ENCODE measurements around the gene HBG1. TPM values are rescaled to one million over a fixed set of nuclear protein-coding genes. Genes with fewer than 3 reads are reported as not detected.

Gene HBG1
- total RNA-seq, 1 experiment from 2014 or later, result 2.3 TPM

DNA sequence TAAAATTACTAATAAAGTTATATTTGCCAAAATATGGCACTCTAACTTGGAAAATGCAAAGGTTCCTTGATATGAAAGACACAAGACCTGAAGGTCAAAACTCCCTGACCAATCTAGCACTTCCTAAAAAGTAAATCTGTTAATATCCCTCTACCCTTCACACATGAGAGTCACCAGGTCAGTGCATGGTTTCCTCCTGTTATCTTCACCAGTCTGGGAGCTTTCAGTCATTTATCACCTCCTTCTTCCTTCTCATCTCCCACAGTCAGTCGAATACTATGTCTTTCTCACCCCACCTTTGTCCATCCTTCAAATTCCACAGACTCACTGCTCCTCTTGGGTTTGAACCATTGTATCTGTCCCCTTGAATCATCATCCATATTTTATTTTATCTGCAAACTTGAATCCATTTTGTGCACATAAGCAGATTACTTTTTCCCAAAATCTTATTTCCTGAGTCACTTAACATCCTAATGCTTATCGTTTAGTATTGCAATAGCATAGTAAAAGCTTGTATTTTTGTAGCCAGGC is 17.4 kb upstream of the HBG1 start:
- Histone ChIP-seq H3K27ac (ENCODE audit: low read length) (no peak overlapping the region), H3K4me3 (ENCODE audit: low read depth in 2 of 2, low read length in 2 of 2) (no peak overlapping the region), H3K9me3 (ENCODE audit: control insufficient read depth, insufficient read depth, low read depth, low read length) (no peaks in the 10 kb centered on the region), H3K27me3 (ENCODE audit: control insufficient read depth, insufficient read depth, low read length) (no peaks in the 10 kb centered on the region; the same call in 1 of the 2 replicates), H3K36me3 (ENCODE audit: control insufficient read depth, insufficient read depth, low read length) (no peaks in the 10 kb centered on the region), H3K4me1 (ENCODE audit: control insufficient read depth, insufficient read depth, low read length) (no peaks in the 10 kb centered on the region)
- BruUV-seq (replicated peaks), result no TSS peak
- intact Hi-C loops (cut with micrococcal nuclease; ENCODE audit: unreplicated experiment), result no loop called here
- ATAC-seq (no peak), DNase-seq (ENCODE audit: low read depth, low spot score) (no peak)
- ChIA-PET CTCF (interaction anchor here (0.6 kb wide), 1 partner anchor 10 kb away, joined by 4 read pairs; no protein-coding TSS in a partner anchor), POLR2A (no interaction called here)
- TF ChIP-seq, protein P1, sequence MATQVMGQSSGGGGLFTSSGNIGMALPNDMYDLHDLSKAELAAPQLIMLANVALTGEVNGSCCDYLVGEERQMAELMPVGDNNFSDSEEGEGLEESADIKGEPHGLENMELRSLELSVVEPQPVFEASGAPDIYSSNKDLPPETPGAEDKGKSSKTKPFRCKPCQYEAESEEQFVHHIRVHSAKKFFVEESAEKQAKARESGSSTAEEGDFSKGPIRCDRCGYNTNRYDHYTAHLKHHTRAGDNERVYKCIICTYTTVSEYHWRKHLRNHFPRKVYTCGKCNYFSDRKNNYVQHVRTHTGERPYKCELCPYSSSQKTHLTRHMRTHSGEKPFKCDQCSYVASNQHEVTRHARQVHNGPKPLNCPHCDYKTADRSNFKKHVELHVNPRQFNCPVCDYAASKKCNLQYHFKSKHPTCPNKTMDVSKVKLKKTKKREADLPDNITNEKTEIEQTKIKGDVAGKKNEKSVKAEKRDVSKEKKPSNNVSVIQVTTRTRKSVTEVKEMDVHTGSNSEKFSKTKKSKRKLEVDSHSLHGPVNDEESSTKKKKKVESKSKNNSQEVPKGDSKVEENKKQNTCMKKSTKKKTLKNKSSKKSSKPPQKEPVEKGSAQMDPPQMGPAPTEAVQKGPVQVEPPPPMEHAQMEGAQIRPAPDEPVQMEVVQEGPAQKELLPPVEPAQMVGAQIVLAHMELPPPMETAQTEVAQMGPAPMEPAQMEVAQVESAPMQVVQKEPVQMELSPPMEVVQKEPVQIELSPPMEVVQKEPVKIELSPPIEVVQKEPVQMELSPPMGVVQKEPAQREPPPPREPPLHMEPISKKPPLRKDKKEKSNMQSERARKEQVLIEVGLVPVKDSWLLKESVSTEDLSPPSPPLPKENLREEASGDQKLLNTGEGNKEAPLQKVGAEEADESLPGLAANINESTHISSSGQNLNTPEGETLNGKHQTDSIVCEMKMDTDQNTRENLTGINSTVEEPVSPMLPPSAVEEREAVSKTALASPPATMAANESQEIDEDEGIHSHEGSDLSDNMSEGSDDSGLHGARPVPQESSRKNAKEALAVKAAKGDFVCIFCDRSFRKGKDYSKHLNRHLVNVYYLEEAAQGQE (IDR thresholded peaks at IDR 0.05; ENCODE audit: insufficient read depth in 1 of 2, low read depth in 2 of 2, low read length in 1 of 2), result no peak
- TF ChIP-seq, protein P2, sequence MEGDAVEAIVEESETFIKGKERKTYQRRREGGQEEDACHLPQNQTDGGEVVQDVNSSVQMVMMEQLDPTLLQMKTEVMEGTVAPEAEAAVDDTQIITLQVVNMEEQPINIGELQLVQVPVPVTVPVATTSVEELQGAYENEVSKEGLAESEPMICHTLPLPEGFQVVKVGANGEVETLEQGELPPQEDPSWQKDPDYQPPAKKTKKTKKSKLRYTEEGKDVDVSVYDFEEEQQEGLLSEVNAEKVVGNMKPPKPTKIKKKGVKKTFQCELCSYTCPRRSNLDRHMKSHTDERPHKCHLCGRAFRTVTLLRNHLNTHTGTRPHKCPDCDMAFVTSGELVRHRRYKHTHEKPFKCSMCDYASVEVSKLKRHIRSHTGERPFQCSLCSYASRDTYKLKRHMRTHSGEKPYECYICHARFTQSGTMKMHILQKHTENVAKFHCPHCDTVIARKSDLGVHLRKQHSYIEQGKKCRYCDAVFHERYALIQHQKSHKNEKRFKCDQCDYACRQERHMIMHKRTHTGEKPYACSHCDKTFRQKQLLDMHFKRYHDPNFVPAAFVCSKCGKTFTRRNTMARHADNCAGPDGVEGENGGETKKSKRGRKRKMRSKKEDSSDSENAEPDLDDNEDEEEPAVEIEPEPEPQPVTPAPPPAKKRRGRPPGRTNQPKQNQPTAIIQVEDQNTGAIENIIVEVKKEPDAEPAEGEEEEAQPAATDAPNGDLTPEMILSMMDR (IDR thresholded peaks at IDR 0.05), result no peak
- TF ChIP-seq POLR2AphosphoS5 (IDR thresholded peaks at IDR 0.05; ENCODE audit: low read depth, low read length), result no peak
- no peak for TF ChIP-seq TCF7L2 (IDR thresholded peaks at IDR 0.05; ENCODE audit: low read depth, low read length)
- TF ChIP-seq SIN3A (IDR thresholded peaks at IDR 0.05; ENCODE audit: borderline replicate concordance, insufficient read depth, low read depth, low read length), result no peak
- in situ Hi-C loops (cut with HindIII; ENCODE audit: low pct_unique_long_range_greater_than_20kb, low sequenced_read_pairs), result no loop called here

DNA sequence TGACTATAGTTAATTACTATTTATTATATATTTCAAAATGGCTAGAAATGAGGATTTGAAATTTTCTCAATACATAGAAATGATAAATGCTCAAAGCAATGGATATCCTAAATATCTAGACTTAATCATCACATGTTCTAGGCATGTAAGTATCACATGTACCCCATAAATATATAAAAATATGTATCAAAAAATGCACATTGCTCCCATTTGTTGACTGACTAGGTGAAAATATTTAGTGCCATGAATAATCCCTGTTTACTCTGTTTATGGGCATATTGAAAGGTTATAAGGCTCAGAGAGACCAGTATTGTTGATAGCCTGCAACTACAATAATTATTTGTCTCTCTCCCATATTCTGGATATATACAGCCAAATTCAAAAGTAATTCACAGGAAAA is 17.0 kb upstream of the HBG1 start:
- DNase-seq (ENCODE audit: low read depth, low spot score) (no peak), ATAC-seq (no peak)
- Histone ChIP-seq H3K4me3 (ENCODE audit: low read depth in 2 of 2, low read length in 2 of 2) (no peak overlapping the region), H3K4me1 (ENCODE audit: control insufficient read depth, insufficient read depth, low read length) (no peaks in the 10 kb centered on the region), H3K27ac (ENCODE audit: low read length) (no peak overlapping the region), H3K27me3 (ENCODE audit: control insufficient read depth, insufficient read depth, low read length) (no peaks in the 10 kb centered on the region; the same call in 1 of the 2 replicates), H3K36me3 (ENCODE audit: control insufficient read depth, insufficient read depth, low read length) (no peaks in the 10 kb centered on the region), H3K9me3 (ENCODE audit: control insufficient read depth, insufficient read depth, low read depth, low read length) (no peaks in the 10 kb centered on the region)
- no TSS peak for BruUV-seq (replicated peaks)
- TF ChIP-seq, protein P1 (IDR thresholded peaks at IDR 0.05; ENCODE audit: insufficient read depth in 1 of 2, low read depth in 2 of 2, low read length in 1 of 2), result no peak
- TF ChIP-seq, protein P2 (IDR thresholded peaks at IDR 0.05), result no peak
- no peak for TF ChIP-seq POLR2AphosphoS5 (IDR thresholded peaks at IDR 0.05; ENCODE audit: low read depth, low read length)
- TF ChIP-seq TCF7L2 (IDR thresholded peaks at IDR 0.05; ENCODE audit: low read depth, low read length), result no peak
- TF ChIP-seq SIN3A (IDR thresholded peaks at IDR 0.05; ENCODE audit: borderline replicate concordance, insufficient read depth, low read depth, low read length), result no peak
- CTCF ChIA-PET, result no interaction called here
- POLR2A ChIA-PET, result no interaction called here
- in situ Hi-C loops (cut with HindIII; ENCODE audit: low pct_unique_long_range_greater_than_20kb, low sequenced_read_pairs) (no loop called here), intact Hi-C loops (cut with micrococcal nuclease; ENCODE audit: unreplicated experiment) (no loop called here)
